Measurements from ENCODE around the gene MIR17HG.
"Not testable (repeated sequence)": the region's sequence is repeated elsewhere in the genome, so short reads cannot be mapped to it uniquely, and the experiment has no call there.

Gene MIR17HG

DNA sequence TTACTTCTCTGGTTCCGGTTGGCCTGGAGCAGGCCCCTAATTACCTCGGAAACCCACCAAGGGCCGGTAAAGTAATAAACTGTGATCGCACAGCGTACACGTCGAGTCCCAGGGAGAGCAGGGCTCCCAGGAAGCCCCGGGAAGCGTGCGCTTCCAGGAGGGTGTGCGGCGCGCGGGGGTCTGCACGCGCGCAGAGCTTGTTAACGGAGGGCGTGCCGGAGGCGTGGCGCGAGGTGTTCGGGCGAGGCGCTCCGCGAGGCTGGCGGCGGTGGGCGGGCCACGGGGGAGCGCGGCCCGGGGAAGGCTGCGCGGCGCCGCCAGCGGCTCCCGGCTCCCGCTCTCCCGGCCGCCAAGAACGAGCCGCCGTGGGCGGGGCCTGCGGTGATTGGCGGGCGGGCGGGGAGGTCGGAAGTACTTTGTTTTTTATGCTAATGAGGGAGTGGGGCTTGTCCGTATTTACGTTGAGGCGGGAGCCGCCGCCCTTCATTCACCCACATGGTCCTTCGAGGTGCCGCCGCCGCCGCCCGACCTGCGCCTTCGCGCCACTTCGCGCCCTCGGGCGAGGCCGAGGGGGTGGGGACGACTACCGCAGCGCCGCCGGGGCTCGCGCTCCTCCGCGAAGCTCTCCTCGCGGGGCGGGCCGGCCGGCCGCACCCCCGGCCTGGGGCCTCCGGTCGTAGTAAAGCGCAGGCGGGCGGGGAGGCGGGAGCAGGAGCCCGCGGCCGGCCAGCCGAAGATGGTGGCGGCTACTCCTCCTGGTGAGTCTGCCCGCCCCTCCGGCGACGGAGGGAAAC is at the start of gene MIR17HG:
Gene MIR17HG (plus strand): TSS at position 486 of the 794 bp plus-strand sequence.
- peak; percentile 67 for DNase-seq (ENCODE audit: low spot score)

DNA sequence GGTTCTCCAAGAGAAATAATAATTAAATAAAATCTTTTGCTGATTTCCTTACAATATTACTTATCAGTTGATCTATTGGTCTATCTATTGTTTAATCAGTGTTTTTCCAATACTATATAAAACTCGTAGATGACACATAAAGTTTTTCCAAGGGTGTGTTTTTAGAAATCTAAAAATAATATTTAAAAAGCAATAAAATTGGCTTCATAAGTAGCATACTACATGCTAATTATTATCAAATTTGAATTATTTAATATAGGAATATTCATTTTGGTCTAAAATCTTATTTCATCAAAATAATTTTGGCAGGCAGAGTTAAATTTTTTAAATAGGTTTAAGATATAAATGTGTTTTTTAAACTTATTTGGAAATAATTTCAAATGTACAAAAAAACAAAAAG is 49.4 kb upstream of the MIR17HG start:
- no peak for DNase-seq (ENCODE audit: low spot score)

DNA sequence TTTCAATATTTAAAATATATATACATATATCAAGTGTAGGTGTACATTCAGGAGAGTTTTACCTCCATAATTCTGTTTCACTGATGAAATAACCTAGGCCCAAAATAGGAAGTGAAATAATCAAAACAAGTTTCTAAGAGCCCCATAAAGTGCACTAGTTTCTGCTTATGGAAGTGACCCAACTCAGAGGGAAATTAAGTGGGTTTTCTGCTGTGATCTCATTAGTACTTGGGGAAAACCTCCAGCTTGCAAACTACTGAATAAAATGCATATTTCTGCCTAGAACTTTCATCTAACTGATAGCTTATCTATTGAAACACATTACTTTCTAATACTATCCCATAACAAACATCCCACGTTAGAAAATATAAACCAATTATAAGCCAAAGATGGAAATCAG is 45.4 kb upstream of the MIR17HG start:
- no peak for DNase-seq (ENCODE audit: low spot score)

DNA sequence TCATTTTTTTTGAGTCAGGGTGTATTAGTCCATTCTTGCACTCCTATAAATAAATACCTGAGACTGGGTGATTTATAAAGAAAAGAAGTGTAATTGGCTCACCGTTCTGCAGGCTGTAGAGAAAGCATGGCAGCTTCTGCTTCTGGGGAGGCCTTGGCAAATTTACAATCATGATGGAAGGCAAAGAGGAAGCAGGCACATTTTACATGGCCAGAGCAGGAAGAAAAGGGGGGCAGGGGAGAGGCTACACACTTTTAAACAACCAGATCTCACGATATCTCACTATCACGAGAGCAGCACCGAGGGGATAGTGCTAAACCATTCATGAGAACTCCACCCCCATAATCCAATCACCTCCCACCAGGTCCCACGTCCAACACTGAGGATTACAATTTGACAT is 44.5 kb upstream of the MIR17HG start:
- DNase-seq (ENCODE audit: low spot score) = no peak

DNA sequence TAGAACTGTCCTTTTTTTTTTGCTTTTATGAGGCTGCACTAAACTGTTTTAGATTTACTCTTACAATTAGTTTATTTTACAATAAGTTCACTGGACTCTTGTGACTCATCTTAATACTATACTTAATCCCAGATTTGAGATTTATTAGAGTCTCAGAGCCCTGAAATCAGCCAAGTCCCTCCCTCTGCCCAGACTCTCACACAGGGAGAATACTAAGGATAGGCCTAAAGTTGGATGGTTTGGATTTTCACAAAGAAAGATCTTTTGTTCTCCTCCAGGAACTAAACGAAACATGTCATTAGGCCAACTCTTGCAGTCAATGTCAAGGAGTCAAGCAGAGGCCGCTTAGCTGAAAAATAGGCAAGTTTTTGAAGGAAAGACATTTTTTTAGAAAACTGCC is 42.7 kb upstream of the MIR17HG start:
- no peak for DNase-seq (ENCODE audit: low spot score)

DNA sequence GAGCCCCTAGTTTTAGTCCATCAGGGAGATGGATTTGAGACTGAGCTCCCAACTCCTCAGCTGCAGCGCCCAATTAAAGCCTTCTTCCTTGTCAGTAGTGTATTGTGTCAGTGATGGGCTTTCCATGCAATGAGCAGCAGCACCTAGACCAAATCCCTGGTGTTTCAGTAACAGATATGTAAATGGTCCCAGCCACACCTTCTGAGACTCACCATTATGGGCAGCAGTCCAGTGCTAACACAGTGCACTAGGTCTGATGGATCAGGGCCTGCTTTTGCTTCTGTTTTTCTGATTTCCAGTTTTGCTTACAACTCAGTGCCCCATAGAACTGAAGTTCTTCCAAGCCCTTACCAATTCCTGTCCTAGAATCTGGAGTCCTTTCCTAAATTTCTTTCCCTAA is 41.8 kb upstream of the MIR17HG start:
- no peak for DNase-seq (ENCODE audit: low spot score)

DNA sequence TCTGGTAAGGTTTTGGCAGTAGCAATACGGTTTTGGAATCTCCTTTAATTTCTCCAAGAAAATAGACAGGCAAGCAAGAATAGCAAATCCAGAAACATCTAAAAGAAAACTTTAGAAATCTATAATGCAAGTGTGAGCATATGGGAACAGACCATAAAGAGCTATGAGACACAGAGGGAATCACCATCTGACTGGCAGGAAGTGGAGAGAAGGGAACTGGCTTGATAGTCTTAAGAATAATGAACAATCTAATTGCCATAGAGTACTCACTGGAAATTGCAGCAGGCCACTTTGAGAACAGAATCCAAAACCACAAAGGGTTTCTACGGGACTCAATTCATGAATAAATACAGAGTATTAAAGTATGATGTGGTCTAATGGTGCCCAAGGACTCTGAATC is 39.6 kb upstream of the MIR17HG start:
- DNase-seq (ENCODE audit: low spot score) = no peak

DNA sequence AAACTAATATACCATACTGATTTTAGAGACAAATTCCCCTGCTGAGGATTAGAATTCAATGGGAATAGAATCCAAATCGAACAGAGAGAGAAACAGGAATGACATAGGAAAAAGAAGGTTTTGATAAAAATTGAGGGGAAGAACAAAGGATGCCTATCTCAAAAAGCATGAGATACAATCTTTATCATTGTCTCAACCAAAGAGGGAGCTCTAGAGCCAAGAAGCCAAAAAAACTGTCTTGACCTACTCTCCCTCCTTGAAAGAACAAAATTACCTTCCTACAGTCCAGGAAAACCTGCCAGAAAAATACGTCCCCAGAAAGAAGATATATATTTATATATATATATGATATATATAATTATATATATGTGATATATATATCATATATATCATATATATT is 39.2 kb upstream of the MIR17HG start:
- no peak for DNase-seq (ENCODE audit: low spot score)

DNA sequence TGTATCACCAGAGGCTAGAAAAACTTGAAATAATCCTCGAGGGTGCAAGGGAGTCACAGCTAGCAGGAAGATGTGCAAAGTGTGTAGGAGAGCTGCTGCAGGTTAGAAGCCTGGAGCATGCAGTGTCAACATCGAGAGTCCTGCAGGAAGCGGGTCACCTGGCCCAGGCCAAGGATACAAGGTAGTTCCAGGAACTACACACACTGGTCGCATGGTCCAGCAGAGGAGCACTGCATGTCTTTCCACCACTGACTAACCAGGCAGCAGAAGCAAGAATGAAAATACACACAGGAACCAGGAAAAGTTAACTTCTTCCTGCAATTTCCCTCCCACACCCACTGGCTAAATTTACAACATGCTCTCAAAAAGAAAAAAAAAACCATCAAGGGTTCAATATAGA is 36.0 kb upstream of the MIR17HG start:
- DNase-seq (ENCODE audit: low spot score) = no peak

DNA sequence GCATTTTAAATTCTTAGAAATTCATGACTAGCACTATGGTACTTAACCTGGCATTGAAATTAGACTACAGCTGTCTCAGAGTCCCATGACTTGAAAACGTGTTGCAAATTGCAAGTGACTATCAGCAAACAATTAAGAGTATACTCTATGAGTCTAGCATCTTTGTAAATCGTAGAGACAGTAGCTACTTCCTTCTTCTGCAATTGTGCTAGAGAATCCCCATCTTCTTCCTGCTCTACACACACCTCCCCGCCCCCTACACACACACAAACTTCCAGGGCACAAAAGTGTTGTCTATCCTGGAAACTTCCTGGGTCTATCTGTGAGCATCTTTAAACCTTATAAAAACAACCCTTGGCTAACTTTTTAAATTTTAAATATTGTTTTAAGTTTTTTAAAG is 35.2 kb upstream of the MIR17HG start:
- no peak for DNase-seq (ENCODE audit: low spot score)

DNA sequence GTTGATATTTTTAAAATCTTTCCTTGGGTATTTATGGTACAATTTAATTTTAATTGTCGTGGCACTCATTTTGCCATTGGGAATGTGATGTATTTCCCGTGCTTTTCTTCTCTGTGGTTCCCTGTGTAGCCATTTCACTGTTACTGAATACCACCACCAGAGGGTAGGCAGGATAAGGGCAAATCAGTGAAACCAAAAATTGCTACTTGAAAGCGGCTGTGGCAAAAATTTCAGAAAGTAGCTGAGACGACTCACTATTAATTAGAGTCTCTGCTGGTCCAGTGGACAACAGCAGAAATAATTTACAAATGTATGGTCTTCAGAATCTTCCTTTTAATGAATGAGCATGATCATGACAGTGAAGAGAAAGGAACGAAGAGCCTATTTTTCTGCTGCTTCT is 34.4 kb upstream of the MIR17HG start:
- DNase-seq (ENCODE audit: low spot score) = peak; percentile 2

DNA sequence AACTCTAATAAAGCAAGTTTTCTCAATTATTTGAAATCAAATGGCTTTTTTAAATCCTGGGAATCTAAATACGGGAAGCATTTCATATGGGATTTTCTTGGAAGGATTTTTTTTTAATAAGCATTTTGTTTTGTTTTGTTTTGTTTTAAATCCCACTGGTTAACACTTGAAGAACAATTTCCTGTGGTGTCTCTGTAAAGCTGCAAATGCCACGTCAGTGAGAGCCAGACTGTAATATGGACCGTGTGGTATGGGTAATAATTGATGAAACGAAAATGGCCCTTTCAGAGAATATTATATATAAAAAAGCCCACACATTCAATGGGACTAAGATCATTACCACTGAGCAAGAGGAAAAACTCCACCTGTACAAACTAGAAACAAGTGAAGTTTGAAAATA is 33.9 kb upstream of the MIR17HG start:
- DNase-seq (ENCODE audit: low spot score) = no peak

DNA sequence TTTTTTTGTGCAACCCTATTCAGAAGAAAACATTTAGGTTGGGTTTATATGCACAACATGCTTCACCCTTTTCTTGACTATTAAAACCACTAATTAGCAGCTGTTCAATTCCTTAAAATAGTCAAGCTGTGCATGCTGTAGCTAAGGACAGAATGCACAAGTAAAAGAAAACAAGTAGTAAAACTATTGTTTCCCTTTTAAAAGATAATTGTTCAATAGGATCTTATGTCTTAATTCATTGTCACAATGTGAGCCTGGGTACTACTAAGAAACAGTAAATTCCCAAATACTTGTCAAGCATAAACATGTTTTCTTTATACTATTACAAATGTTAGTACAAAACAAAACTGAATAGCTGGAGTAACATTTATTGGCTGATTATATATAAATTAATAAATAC is 32.6 kb upstream of the MIR17HG start:
- DNase-seq (ENCODE audit: low spot score) = no peak

DNA sequence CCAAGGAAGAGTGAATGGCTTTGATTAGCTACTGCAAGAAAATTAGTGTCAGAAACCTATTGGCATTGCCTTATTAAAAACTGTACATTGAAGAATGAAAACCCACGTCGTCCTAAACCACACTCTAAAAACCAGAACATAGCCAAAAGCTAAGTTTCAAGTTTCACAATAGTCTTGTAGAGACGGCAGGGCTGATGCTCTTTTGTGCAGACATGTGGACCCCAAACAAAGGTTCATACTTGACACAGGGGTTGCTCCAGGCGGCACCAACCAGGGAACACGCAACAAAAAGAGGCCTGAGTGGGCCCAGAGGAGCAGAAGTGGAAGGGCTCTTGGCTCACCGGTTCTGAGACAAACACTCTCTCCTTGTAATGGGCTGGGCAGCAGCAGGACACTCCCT is 28.6 kb upstream of the MIR17HG start:
- DNase-seq (ENCODE audit: low spot score) = no peak

DNA sequence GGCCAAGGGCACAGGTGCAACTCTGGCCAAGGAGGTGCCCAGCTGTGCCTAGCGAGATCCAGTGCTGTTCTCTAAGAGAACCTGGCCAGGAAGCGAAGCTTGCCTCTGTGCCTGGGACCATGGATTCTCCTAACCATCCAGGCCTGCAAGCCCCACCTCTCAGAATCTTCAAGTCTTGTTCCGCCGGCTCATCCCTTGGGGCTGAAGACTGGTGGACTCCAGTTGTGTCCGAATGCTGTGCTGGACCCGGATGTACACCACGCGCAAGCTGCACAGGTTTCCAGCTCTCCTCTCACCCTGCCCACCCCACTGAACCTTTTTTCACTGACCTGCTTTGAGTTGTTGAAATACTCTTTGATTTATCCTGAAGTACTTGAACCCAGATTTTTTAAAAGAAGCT is 27.5 kb upstream of the MIR17HG start:
- no peak for DNase-seq (ENCODE audit: low spot score)

DNA sequence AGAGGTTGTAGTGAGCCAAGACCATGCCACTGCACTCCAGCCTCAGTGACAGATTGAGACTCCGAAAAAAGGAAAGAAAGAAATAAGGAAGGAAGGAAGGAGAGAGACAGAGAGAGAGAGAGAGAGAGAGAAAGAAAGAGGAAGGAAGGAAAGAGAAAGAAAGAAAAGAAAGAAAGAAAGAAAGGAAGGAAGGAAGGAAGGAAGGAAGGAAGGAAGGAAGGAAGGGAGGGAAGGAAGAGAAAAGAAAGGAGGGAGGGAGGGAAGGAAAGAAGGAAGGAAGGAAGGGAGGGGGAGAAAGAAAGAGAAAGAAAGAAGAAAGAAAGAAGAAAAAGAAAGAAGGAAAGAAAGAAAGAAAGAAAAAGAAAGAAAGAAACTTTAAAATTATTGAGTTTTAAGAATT is 26.5 kb upstream of the MIR17HG start:
- DNase-seq (ENCODE audit: low spot score) = not testable (repeated sequence)

DNA sequence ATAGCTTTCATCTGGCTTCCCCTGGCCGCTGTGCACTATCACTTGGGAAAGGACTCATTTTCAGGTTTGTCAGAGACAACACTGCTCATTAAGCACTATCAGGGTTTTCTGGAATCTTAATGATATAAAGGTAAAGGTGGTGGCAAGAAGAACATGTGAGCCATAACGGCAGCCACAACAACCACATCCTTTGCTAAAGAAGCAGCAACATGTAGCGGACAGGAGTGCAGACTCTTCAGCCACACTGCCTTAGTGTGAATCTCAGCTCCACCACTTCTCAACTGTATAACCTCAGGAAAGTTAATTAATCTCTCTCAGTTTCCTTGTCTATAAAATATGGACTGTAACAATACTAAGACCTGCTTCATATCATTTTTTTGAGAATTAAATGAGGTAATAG is 24.1 kb upstream of the MIR17HG start:
- no peak for DNase-seq (ENCODE audit: low spot score)

DNA sequence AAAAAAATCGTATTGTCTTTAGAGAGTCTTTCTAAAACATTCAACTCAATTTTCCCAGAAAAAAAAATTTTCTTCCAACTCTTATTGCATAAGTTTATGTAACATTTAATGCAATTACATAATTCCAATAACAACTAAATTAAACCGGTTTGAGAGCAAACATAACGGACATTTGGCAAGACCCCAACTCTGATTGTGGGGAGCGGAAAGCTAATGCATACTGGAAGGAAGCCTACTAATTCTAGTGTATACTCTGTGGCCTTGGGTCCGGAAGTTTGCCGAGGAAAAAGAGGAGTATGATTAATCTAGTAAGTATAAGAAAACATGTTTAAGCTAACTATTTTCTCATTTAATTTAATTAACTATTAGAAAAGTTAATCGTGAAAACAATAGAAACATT is 21.3 kb upstream of the MIR17HG start:
- DNase-seq (ENCODE audit: low spot score) = no peak

DNA sequence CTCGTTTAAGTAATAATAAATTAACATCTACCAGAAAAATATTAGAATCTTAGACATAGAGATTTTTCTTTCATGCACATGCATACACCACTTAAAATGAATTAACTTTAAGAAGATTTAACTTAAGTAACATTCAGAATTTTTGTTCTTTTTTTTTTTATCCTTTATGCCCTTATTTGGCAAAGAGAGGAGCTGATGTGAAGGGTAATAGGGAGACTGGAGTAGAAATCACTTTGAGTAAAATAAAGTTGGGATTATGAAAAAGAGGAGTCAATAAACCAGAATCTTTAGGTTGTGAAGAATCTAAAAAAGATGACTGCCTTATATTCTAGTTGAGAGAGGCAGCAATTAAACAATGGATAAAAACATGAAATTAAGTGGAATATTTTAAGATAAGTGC is 18.8 kb upstream of the MIR17HG start:
- DNase-seq (ENCODE audit: low spot score) = no peak

DNA sequence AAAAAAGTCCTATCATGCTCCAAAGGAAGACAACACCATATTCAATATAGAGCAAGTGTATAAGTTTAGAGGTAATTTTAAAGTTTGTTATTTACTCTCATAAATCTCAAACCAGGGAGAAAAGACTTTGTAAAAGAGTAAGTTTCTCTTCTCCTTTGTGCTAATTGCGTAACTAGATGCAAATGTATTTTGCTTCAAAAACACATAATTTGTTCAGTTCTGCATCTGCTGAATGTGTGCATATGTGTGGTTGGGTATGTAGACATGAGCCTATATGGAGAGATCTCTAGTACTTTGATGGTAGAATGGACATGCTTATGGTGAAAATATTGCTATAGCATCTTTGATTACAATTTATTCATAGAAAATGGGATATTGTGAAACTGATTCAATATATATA is 17.8 kb upstream of the MIR17HG start:
- no peak for DNase-seq (ENCODE audit: low spot score)

DNA sequence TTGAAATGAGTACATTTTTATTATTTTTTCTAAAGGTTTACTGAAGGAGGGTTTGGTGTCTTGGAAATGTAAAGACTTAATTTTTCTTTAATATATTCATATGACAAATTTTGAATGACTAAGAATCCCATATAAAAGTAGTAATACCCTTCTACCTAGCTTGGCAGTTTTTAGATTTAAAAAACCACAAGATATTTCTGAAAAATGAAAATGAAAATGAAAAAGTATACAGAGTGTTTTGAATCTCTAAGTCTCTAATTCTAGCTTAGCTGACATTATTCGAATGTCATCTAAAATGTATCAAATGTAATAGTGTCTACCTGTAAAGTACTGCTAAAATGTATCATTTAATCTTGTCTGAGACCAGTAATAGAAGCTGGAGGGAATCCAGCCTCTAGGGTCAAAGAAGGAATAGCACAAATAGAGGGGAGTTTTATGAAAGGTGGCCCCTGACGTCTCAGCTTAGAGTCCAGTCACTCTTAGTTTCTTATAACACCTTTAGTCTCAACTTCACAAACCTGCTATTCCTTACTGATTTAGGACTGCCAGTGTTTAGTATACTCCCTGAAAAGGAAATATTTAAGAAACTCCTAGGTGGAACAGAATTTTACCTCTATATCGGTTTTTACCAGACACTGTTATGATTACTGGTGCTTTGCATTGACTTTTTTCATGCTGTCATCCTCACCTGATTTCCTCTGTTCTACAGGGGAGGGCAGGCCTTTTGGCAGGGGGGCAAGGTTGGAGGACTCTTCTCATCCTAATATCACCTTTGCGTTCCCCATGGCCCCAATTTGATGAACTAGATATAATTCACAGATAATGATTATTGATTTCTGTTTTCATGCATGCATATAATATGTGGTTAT is 16.2 kb upstream of the MIR17HG start:
- DNase-seq (ENCODE audit: low spot score) = no peak

DNA sequence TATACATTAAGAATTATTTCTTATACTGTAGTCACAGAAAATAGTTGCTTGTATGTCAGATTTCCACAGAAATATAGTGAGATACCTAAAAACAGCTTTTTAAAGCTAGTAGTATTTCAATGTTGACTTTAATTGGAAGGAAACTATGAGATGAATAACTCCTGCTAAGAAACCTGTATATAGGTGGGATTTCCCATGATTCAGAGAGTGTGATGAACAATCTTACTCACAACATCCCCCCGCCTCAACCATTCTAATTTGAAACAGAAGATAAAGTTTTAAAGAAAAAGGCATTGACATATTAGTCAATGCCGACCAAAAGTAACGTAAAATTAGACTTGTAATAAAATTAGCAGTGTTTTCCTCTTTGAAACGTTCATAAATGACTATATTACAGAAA is 1.4 kb upstream of the MIR17HG start:
- DNase-seq (ENCODE audit: low spot score) = no peak

DNA sequence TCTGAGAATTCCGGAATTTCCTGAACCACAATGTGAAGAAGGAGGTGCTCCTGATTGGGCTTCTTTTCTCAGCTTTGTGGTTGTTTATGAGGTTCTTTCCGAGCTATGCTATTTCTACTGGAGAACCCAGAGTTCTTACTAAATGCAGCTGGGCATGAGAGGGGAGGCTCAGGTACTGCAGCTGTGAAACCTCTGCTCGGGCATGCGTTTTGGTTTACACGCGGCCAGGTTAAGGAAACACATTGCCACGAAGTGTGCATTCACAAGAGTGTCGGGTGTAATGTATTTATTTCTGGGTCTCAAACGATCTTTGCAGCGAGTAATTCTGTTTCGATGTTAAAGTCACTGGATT is 661 bp upstream of the MIR17HG start:
- no peak for DNase-seq (ENCODE audit: low spot score)

All from hepatic stellate cell (primary cell).